Osteoblast (primary cell): Measurements from ENCODE around the gene CNBD2. TPM values are rescaled to one million over a fixed set of nuclear protein-coding genes. Genes with fewer than 3 reads are reported as not detected.

Experiments
- DNase-seq: peaks from one replicate; pipeline ENCODE4 v3.0.0; 2011; ENCODE audit warnings: low spot score, mixed read lengths; ENCODE audit not compliant: insufficient read length; ENCODE audit errors: missing footprints
- H2AFZ ChIP-seq: 2 replicates; pipeline ENCODE4 v1.6.0; 2011; ENCODE audit warnings: mild to moderate bottlenecking, low read length
- H3K27ac ChIP-seq: 2 replicates; pipeline ENCODE4 v1.5.1; 2011; ENCODE audit warnings: mild to moderate bottlenecking, low read depth, low read length, moderate library complexity
- H3K27me3 ChIP-seq: 2 replicates; pipeline ENCODE4 v1.6.0; 2012; ENCODE audit warnings: mild to moderate bottlenecking, control low read depth, inconsistent platforms, low read length, moderate library complexity; ENCODE audit not compliant: insufficient read depth
- H3K36me3 ChIP-seq: 2 replicates; pipeline ENCODE4 v1.5.1; 2011; ENCODE audit warnings: mild to moderate bottlenecking, low read length, control low read depth, moderate library complexity; ENCODE audit not compliant: insufficient read depth
- H3K4me1 ChIP-seq: 2 replicates; pipeline ENCODE4 v1.5.1; 2011; ENCODE audit warnings: mild to moderate bottlenecking, low read length, control low read depth, moderate library complexity; ENCODE audit not compliant: insufficient read depth
- H3K4me2 ChIP-seq: 2 replicates; pipeline ENCODE4 v1.6.0; 2011; ENCODE audit warnings: mild to moderate bottlenecking, low read length; ENCODE audit not compliant: insufficient read depth
- H3K4me3 ChIP-seq: fragments of 200-600 bp; sonication (generic); 3 replicates; pipeline ENCODE4 v1.5.1; 2012; ENCODE audit warnings: mild to moderate bottlenecking, low read length, inconsistent platforms; ENCODE audit not compliant: insufficient read depth
- H3K79me2 ChIP-seq: 2 replicates; pipeline ENCODE4 v1.6.0; 2012; ENCODE audit warnings: mild to moderate bottlenecking, low read length, control low read depth, inconsistent platforms; ENCODE audit not compliant: insufficient read depth
- H3K9me3 ChIP-seq: 2 replicates; pipeline ENCODE4 v1.5.1; 2011; ENCODE audit warnings: low read depth, low read length, control low read depth
- H4K20me1 ChIP-seq: 2 replicates; pipeline ENCODE4 v1.6.0; 2012; ENCODE audit warnings: mild to moderate bottlenecking, low read length, control low read depth; ENCODE audit not compliant: insufficient read depth
- total RNA-seq: library from RNA; depleted of rRNA; stranded (reverse); fragments of >200 nt; gene quantifications from 2 replicates; pipeline ENCODE4 v1.2.3, GENCODE V29; 2012
- TF ChIP-seq, protein P1 (sequence below): IDR thresholded peaks from 2 replicates; pipeline ENCODE4 v1.5.1; 2011; ENCODE audit warnings: mild to moderate bottlenecking, low read depth, low read length, moderate library complexity; ENCODE audit errors: extremely low read depth

The CNBD2 gene
- total RNA-seq, 1 donor, result 0.72 TPM

DNA sequence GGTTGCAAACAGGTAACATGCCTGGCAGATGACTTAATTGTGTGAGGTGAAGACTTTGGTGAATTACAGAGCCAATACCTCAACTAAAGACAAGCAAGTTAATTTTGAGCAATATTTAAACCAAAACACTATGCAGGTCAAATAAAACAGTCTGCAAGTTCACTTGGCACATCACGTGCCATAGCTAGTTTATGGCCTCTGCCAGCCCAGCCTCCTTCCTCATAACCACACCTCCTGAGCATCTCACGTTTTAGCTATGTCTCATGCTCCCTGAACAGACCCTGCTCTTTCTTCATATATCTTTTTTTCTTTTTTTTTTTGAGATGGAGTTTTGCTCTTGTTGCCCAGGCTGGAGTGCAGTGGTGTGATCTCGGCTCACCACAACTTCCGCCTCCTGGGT lies 4.5 kb upstream of the CNBD2 start:
- no peaks in the 10 kb centered on the region for H3K36me3 ChIP-seq
- no peaks in the 10 kb centered on the region for H4K20me1 ChIP-seq
- H3K4me2 ChIP-seq, result no peak overlapping the region
- H3K79me2 ChIP-seq, result no peaks in the 10 kb centered on the region
- H3K4me3 ChIP-seq, result no peak overlapping the region
- H3K27me3 ChIP-seq, result no peaks in the 10 kb centered on the region
- H2AFZ ChIP-seq, result no peak overlapping the region
- no peak for DNase-seq
- H3K4me1 ChIP-seq, result no peaks in the 10 kb centered on the region
- H3K9me3 ChIP-seq, result no peaks in the 10 kb centered on the region
- H3K27ac ChIP-seq, result no peak overlapping the region
- TF ChIP-seq, protein P1, sequence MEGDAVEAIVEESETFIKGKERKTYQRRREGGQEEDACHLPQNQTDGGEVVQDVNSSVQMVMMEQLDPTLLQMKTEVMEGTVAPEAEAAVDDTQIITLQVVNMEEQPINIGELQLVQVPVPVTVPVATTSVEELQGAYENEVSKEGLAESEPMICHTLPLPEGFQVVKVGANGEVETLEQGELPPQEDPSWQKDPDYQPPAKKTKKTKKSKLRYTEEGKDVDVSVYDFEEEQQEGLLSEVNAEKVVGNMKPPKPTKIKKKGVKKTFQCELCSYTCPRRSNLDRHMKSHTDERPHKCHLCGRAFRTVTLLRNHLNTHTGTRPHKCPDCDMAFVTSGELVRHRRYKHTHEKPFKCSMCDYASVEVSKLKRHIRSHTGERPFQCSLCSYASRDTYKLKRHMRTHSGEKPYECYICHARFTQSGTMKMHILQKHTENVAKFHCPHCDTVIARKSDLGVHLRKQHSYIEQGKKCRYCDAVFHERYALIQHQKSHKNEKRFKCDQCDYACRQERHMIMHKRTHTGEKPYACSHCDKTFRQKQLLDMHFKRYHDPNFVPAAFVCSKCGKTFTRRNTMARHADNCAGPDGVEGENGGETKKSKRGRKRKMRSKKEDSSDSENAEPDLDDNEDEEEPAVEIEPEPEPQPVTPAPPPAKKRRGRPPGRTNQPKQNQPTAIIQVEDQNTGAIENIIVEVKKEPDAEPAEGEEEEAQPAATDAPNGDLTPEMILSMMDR, result no peak

DNA sequence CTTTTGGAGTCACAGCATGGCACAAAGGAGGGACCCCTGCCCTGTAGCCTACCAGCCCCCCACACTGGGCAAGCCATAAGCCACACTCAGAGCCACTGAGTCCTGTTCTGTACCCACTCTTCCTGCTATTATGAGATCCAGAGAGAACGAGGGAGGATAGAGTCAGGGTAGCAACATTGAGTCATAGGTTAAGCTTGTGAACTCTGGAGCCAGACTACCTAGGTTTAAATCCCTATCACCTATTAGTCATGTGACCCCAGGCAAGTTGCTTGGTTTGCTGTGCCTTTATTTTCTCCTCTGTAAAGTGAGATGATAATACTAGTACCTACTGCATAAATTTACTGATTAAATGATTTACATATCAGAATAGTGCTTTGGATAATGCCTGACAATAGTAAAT lies 540 bp downstream of the CNBD2 start:
- no peaks in the 10 kb centered on the region for H4K20me1 ChIP-seq
- no peaks in the 10 kb centered on the region for H3K9me3 ChIP-seq
- TF ChIP-seq, protein P1, result no peak
- H3K4me3 ChIP-seq, result no peak overlapping the region
- no peaks in the 10 kb centered on the region for H3K4me1 ChIP-seq
- H3K27ac ChIP-seq, result no peak overlapping the region
- no peaks in the 10 kb centered on the region for H3K79me2 ChIP-seq
- no peaks in the 10 kb centered on the region for H3K36me3 ChIP-seq
- no peak overlapping the region for H2AFZ ChIP-seq
- no peak overlapping the region for H3K4me2 ChIP-seq
- H3K27me3 ChIP-seq, result no peaks in the 10 kb centered on the region
- DNase-seq, result no peak

DNA sequence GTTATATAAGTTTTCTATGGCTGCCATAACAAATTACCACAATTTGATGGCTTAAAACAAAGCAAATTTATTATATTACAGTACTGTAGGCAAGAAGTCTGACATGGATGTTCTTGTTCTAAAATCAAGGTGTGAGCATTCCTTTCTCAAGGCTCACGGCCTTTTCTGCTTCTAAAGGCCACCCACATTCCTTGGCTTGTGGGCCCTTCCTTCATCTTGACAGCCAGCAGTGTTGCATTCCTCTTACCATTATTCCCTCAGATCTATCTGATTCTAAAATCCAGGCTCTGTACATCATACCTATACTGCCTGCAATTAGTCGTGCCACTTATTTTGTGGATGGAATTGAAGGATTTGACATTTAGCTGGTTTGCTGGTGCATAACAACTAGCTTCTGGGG lies 3.6 kb downstream of the CNBD2 start:
- H3K27me3 ChIP-seq, result no peaks in the 10 kb centered on the region
- DNase-seq, result no peak
- no peaks in the 10 kb centered on the region for H3K4me1 ChIP-seq
- no peaks in the 10 kb centered on the region for H3K79me2 ChIP-seq
- H2AFZ ChIP-seq, result no peak overlapping the region
- H3K9me3 ChIP-seq, result no peaks in the 10 kb centered on the region
- no peak overlapping the region for H3K4me2 ChIP-seq
- H4K20me1 ChIP-seq, result no peaks in the 10 kb centered on the region
- H3K36me3 ChIP-seq, result no peaks in the 10 kb centered on the region
- TF ChIP-seq, protein P1, result no peak
- no peak overlapping the region for H3K4me3 ChIP-seq
- H3K27ac ChIP-seq, result no peak overlapping the region

DNA sequence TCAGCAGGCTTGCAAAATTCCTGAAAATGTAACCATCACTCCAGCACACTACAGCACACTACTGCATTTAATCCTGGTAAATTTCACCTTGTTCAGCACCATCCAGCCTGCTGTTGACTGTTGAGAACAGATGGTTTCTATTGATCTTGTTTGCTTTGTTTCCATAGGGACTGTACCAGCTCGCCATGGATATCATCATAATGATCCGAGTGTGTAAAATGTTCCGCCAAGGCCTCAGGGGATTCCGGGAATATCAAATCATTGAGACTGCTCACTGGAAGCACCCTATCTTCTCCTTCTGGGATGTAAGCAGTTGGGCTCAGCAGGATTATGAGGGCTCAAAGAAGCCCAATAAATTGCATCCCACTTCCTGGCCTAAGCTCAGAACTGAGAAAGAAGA lies 4.1 kb downstream of the CNBD2 start:
- Histone ChIP-seq H3K27ac (no peak overlapping the region), H3K4me3 (no peak overlapping the region), H3K9me3 (no peaks in the 10 kb centered on the region), H4K20me1 (no peaks in the 10 kb centered on the region), H2AFZ (no peak overlapping the region), H3K4me2 (no peak overlapping the region), H3K36me3 (no peaks in the 10 kb centered on the region), H3K27me3 (no peaks in the 10 kb centered on the region), H3K4me1 (no peaks in the 10 kb centered on the region), H3K79me2 (no peaks in the 10 kb centered on the region)
- DNase-seq, result no peak
- TF ChIP-seq, protein P1, result no peak
